ENCODE data around the gene RGS3. TPM values are rescaled to one million over a fixed set of nuclear protein-coding genes. Genes with fewer than 3 reads are reported as not detected.

RGS3 gene
- total RNA-seq, 1 experiment from 2014 or later = 39.4 TPM

DNA sequence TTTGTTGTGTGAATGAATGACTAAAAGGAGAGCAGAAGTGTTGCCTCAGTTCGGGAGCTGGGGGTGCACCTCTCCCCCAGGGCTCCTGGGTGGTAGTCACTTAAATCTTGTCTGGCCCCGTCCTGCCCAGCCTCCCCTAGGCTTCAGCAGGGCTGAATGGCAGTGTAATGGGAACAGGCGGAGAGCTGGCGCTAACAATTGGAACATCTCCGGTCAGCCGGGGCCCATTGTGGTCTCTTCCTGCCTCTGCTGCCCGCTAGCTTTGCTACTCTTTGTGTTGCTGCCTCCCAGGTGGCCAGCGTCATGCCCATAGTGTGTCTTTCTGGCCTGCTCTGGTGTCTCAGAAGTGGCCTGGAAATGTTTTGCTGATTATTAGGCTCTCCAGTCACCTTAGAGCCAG is 62.3 kb downstream of the RGS3 start:
- Histone ChIP-seq H3K79me2 (ENCODE audit: insufficient read depth, low read length) (no peaks in the 10 kb centered on the region), H2AFZ (ENCODE audit: low read depth, low read length, poor library complexity, severe bottlenecking) (no peak overlapping the region), H3K36me3 (ENCODE audit: control insufficient read depth in 1 of 2, insufficient read depth in 2 of 2, low read length in 2 of 2) (peaks cover 26 to 32% of the 10 kb centered on the region in 2 experiments; a peak in 3 of 4 replicates), H3K27ac (ENCODE audit: low read depth, low read length) (no peak overlapping the region), H4K20me1 (ENCODE audit: insufficient read depth) (no peaks in the 10 kb centered on the region), H3K4me3 (replicated peaks in 1 of 2; ENCODE audit: low read depth in 1 of 2, low read length in 2 of 2) (no peak overlapping the region), H3K27me3 (ENCODE audit: insufficient read depth, low read length) (no peaks in the 10 kb centered on the region), H3K9me3 (ENCODE audit: control insufficient read depth in 1 of 2, insufficient read depth in 1 of 2, low read depth in 1 of 2, low read length in 2 of 2) (no peaks in the 10 kb centered on the region), H3K4me2 (ENCODE audit: low read length) (no peak overlapping the region), H3K9me2 (ENCODE audit: insufficient read depth) (no peaks in the 10 kb centered on the region), H3K9ac (ENCODE audit: low read length) (no peak overlapping the region), H3K4me1 (ENCODE audit: control insufficient read depth in 1 of 2, insufficient read depth in 2 of 2, low read length in 2 of 2) (no peaks in the 10 kb centered on the region)
- ATAC-seq (no peak), DNase-seq (ENCODE audit: low read depth, low spot score) (no peak)
- no TSS peak for BruUV-seq (replicated peaks)
- intact Hi-C loops (cut with micrococcal nuclease) = no loop called here
- TF ChIP-seq CBX3 (IDR thresholded peaks at IDR 0.05; ENCODE audit: low read depth) = no peak
- TF ChIP-seq EZH2phosphoT487 (IDR thresholded peaks at IDR 0.05; ENCODE audit: borderline replicate concordance) = no peak
- TF ChIP-seq EGR1 (IDR thresholded peaks at IDR 0.05; ENCODE audit: low read depth) = no peak
- no peak for TF ChIP-seq FOSL1 (IDR thresholded peaks at IDR 0.05; ENCODE audit: low read depth)
- no peak for TF ChIP-seq YY1 (IDR thresholded peaks at IDR 0.05; ENCODE audit: extremely low read depth, insufficient replicate concordance, low read depth, low read length)
- TF ChIP-seq SRF (IDR thresholded peaks at IDR 0.05; ENCODE audit: low read depth) = no peak
- TF ChIP-seq, protein P1, sequence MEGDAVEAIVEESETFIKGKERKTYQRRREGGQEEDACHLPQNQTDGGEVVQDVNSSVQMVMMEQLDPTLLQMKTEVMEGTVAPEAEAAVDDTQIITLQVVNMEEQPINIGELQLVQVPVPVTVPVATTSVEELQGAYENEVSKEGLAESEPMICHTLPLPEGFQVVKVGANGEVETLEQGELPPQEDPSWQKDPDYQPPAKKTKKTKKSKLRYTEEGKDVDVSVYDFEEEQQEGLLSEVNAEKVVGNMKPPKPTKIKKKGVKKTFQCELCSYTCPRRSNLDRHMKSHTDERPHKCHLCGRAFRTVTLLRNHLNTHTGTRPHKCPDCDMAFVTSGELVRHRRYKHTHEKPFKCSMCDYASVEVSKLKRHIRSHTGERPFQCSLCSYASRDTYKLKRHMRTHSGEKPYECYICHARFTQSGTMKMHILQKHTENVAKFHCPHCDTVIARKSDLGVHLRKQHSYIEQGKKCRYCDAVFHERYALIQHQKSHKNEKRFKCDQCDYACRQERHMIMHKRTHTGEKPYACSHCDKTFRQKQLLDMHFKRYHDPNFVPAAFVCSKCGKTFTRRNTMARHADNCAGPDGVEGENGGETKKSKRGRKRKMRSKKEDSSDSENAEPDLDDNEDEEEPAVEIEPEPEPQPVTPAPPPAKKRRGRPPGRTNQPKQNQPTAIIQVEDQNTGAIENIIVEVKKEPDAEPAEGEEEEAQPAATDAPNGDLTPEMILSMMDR (IDR thresholded peaks at IDR 0.05 in 2 of 3, conservative IDR thresholded peaks at IDR 0.05 in 1 of 3; ENCODE audit: borderline replicate concordance in 1 of 3, insufficient read depth in 1 of 3, low read depth in 2 of 3, low read length in 2 of 3) = no peak
- TF ChIP-seq POLR2A (IDR thresholded peaks at IDR 0.05; ENCODE audit: borderline replicate concordance, extremely low read depth, insufficient read depth, insufficient read length) = no peak
- TF ChIP-seq, protein P2, sequence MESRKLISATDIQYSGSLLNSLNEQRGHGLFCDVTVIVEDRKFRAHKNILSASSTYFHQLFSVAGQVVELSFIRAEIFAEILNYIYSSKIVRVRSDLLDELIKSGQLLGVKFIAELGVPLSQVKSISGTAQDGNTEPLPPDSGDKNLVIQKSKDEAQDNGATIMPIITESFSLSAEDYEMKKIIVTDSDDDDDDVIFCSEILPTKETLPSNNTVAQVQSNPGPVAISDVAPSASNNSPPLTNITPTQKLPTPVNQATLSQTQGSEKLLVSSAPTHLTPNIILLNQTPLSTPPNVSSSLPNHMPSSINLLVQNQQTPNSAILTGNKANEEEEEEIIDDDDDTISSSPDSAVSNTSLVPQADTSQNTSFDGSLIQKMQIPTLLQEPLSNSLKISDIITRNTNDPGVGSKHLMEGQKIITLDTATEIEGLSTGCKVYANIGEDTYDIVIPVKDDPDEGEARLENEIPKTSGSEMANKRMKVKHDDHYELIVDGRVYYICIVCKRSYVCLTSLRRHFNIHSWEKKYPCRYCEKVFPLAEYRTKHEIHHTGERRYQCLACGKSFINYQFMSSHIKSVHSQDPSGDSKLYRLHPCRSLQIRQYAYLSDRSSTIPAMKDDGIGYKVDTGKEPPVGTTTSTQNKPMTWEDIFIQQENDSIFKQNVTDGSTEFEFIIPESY (IDR thresholded peaks at IDR 0.05; ENCODE audit: extremely low read depth, insufficient replicate concordance, low read length) = no peak
- TF ChIP-seq JUND (IDR thresholded peaks at IDR 0.05) = no peak
- TF ChIP-seq, protein P3, sequence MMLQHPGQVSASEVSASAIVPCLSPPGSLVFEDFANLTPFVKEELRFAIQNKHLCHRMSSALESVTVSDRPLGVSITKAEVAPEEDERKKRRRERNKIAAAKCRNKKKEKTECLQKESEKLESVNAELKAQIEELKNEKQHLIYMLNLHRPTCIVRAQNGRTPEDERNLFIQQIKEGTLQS (IDR thresholded peaks at IDR 0.05) = no peak
- no peak for TF ChIP-seq RAD21 (IDR thresholded peaks at IDR 0.05; ENCODE audit: low read depth)
- no peak for TF ChIP-seq CEBPB (IDR thresholded peaks at IDR 0.05; ENCODE audit: low read depth)
- no peak for TF ChIP-seq ELF1 (IDR thresholded peaks at IDR 0.05; ENCODE audit: borderline replicate concordance, low read depth)
- no peak for TF ChIP-seq SP1 (IDR thresholded peaks at IDR 0.05; ENCODE audit: low read depth)
- no peak for TF ChIP-seq POLR2AphosphoS5 (IDR thresholded peaks at IDR 0.05; ENCODE audit: low read depth, low read length)
- no peak for TF ChIP-seq ZFX (IDR thresholded peaks at IDR 0.05)
- CTCF ChIA-PET = no interaction called here
- RAD21 ChIA-PET (ENCODE audit: low non-redundant PET in 1 of 2, low total read pairs in 2 of 2, uncharacterized antibody in 2 of 2, unreplicated experiment in 2 of 2) = no interaction called here
- POLR2A ChIA-PET = no interaction called here
